Measurements from ENCODE around the gene IL13RA1. TPM values are rescaled to one million over a fixed set of nuclear protein-coding genes. Genes with fewer than 3 reads are reported as not detected.
"Not testable (repeated sequence)": the region's sequence is repeated elsewhere in the genome, so short reads cannot be mapped to it uniquely, and the experiment has no call there.

The IL13RA1 gene
- total and polyA plus RNA-seq, 5 donors from 2014 or later = 0.03 to 0.40 TPM; not detected in 3

GRCh38 chrX:118698516-118699170, 28.8 kb upstream of the IL13RA1 start:
- no peak for ATAC-seq (ENCODE audit: low read depth in 2 of 2)
- H3K36me3 Mint-ChIP-seq = no peaks in the 10 kb centered on the region

GRCh38 chrX:118702741-118703140, 24.7 kb upstream of the IL13RA1 start:
- peaks cover 0 to 6% (median 0%) of the 10 kb centered on the region in 4 donors for H3K4me1 Mint-ChIP-seq
- Histone ChIP-seq H3K27ac (ENCODE audit: insufficient read depth, low read length, poor library complexity, severe bottlenecking) (no peak overlapping the region), H3K4me1 (ENCODE audit: control insufficient read depth, insufficient read depth, low read length, poor library complexity, severe bottlenecking) (no peaks in the 10 kb centered on the region), H3K36me3 (ENCODE audit: control insufficient read depth, insufficient read depth, low read length) (no peaks in the 10 kb centered on the region), H3K9me3 (ENCODE audit: control insufficient read depth in 2 of 2, low read length in 2 of 2) (no peaks in the 10 kb centered on the region), H3K4me3 (ENCODE audit: low read depth, low read length) (no peak overlapping the region), H3K27me3 (ENCODE audit: control insufficient read depth, insufficient read depth, low read length) (no peaks in the 10 kb centered on the region)
- H3K9me3 Mint-ChIP-seq = no peaks in the 10 kb centered on the region
- H3K27ac Mint-ChIP-seq = no peak overlapping the region
- no peaks in the 10 kb centered on the region for H3K27me3 Mint-ChIP-seq
- ATAC-seq (ENCODE audit: low read depth in 2 of 2) = no peak
- H3K4me3 Mint-ChIP-seq = no peak overlapping the region
- no peaks in the 10 kb centered on the region for H3K36me3 Mint-ChIP-seq
- DNase-seq = no peak

More at GRCh38 chrX:118698516-118699170, 28.8 kb upstream of the IL13RA1 start:
- Mint-ChIP-seq H3K4me1 (peaks cover 0 to 6% (median 0%) of the 10 kb centered on the region in 4 donors), H3K9me3 (no peaks in the 10 kb centered on the region), H3K27ac (peak overlapping the region in 1 of 3 donors; percentile 89), H3K4me3 (no peak overlapping the region), H3K27me3 (no peaks in the 10 kb centered on the region)
- Histone ChIP-seq H3K4me1 (ENCODE audit: control insufficient read depth, insufficient read depth, low read length, poor library complexity, severe bottlenecking) (no peaks in the 10 kb centered on the region), H3K27ac (ENCODE audit: insufficient read depth, low read length, poor library complexity, severe bottlenecking) (no peak overlapping the region), H3K36me3 (ENCODE audit: control insufficient read depth, insufficient read depth, low read length) (no peaks in the 10 kb centered on the region), H3K4me3 (ENCODE audit: low read depth, low read length) (no peak overlapping the region), H3K9me3 (ENCODE audit: control insufficient read depth in 2 of 2, low read length in 2 of 2) (no peaks in the 10 kb centered on the region), H3K27me3 (ENCODE audit: control insufficient read depth, insufficient read depth, low read length) (no peaks in the 10 kb centered on the region)
- DNase-seq = no peak

GRCh38 chrX:118706681-118707080, 20.7 kb upstream of the IL13RA1 start:
- H3K4me3 ChIP-seq (ENCODE audit: low read depth, low read length) = no peak overlapping the region
- H3K27ac ChIP-seq (ENCODE audit: insufficient read depth, low read length, poor library complexity, severe bottlenecking) = no peak overlapping the region
- no peaks in the 10 kb centered on the region for H3K36me3 Mint-ChIP-seq
- H3K36me3 ChIP-seq (ENCODE audit: control insufficient read depth, insufficient read depth, low read length) = no peaks in the 10 kb centered on the region
- ATAC-seq (ENCODE audit: low read depth in 2 of 2) (no peak), DNase-seq (no peak)
- no peaks in the 10 kb centered on the region for H3K9me3 Mint-ChIP-seq
- H3K4me1 ChIP-seq (ENCODE audit: control insufficient read depth, insufficient read depth, low read length, poor library complexity, severe bottlenecking) = no peaks in the 10 kb centered on the region
- no peaks in the 10 kb centered on the region for H3K9me3 ChIP-seq (ENCODE audit: control insufficient read depth in 2 of 2, low read length in 2 of 2)
- no peaks in the 10 kb centered on the region for H3K4me1 Mint-ChIP-seq
- peaks cover 6% of the 10 kb centered on the region for H3K27me3 Mint-ChIP-seq
- no peaks in the 10 kb centered on the region for H3K27me3 ChIP-seq (ENCODE audit: control insufficient read depth, insufficient read depth, low read length)
- no peak overlapping the region for H3K4me3 Mint-ChIP-seq
- H3K27ac Mint-ChIP-seq = no peak overlapping the region

- Mint-ChIP-seq H3K9me3 (peaks cover 0 to 1% (median 0%) of the 10 kb centered on the region in 7 donors), H3K27ac (no peak overlapping the region), H3K27me3 (peaks cover 18% of the 10 kb centered on the region), H3K4me3 (peak overlapping the region in 1 of 4 donors; percentile 47), H3K36me3 (no peaks in the 10 kb centered on the region), H3K4me1 (no peaks in the 10 kb centered on the region)
- Histone ChIP-seq H3K4me3 (ENCODE audit: low read depth, low read length) (no peak overlapping the region), H3K4me1 (ENCODE audit: control insufficient read depth, insufficient read depth, low read length, poor library complexity, severe bottlenecking) (no peaks in the 10 kb centered on the region), H3K27me3 (ENCODE audit: control insufficient read depth, insufficient read depth, low read length) (no peaks in the 10 kb centered on the region), H3K9me3 (ENCODE audit: control insufficient read depth in 2 of 2, low read length in 2 of 2) (no peaks in the 10 kb centered on the region), H3K27ac (ENCODE audit: insufficient read depth, low read length, poor library complexity, severe bottlenecking) (no peak overlapping the region), H3K36me3 (ENCODE audit: control insufficient read depth, insufficient read depth, low read length) (no peaks in the 10 kb centered on the region)
- DNase-seq (no peak), ATAC-seq (ENCODE audit: low read depth in 2 of 2) (no peak)
These were observed 12.9 kb upstream of the IL13RA1 start for GRCh38 chrX:118714521-118714920.

GRCh38 chrX:118715917-118716316, 11.5 kb upstream of the IL13RA1 start:
- not testable (repeated sequence) for H3K27ac ChIP-seq (ENCODE audit: insufficient read depth, low read length, poor library complexity, severe bottlenecking); ATAC-seq (ENCODE audit: low read depth in 2 of 2); H3K4me1 ChIP-seq (ENCODE audit: control insufficient read depth, insufficient read depth, low read length, poor library complexity, severe bottlenecking); H3K36me3 Mint-ChIP-seq; H3K9me3 Mint-ChIP-seq; H3K4me3 ChIP-seq (ENCODE audit: low read depth, low read length); H3K4me3 Mint-ChIP-seq; DNase-seq; H3K27me3 ChIP-seq (ENCODE audit: control insufficient read depth, insufficient read depth, low read length); H3K36me3 ChIP-seq (ENCODE audit: control insufficient read depth, insufficient read depth, low read length); H3K4me1 Mint-ChIP-seq; H3K9me3 ChIP-seq (ENCODE audit: control insufficient read depth in 2 of 2, low read length in 2 of 2); H3K27ac Mint-ChIP-seq
- peaks cover 17% of the 10 kb centered on the region for H3K27me3 Mint-ChIP-seq

GRCh38 chrX:118716833-118717232, 10.6 kb upstream of the IL13RA1 start:
- H3K27me3 Mint-ChIP-seq = peaks cover 12% of the 10 kb centered on the region
- H3K4me3 Mint-ChIP-seq; H3K27me3 ChIP-seq (ENCODE audit: control insufficient read depth, insufficient read depth, low read length); H3K4me1 ChIP-seq (ENCODE audit: control insufficient read depth, insufficient read depth, low read length, poor library complexity, severe bottlenecking); H3K27ac ChIP-seq (ENCODE audit: insufficient read depth, low read length, poor library complexity, severe bottlenecking); H3K9me3 ChIP-seq (ENCODE audit: control insufficient read depth in 2 of 2, low read length in 2 of 2); H3K27ac Mint-ChIP-seq; H3K4me1 Mint-ChIP-seq; H3K36me3 Mint-ChIP-seq; H3K36me3 ChIP-seq (ENCODE audit: control insufficient read depth, insufficient read depth, low read length); ATAC-seq (ENCODE audit: low read depth in 2 of 2); DNase-seq; H3K9me3 Mint-ChIP-seq; H3K4me3 ChIP-seq (ENCODE audit: low read depth, low read length): not testable (repeated sequence)

GRCh38 chrX:118717678-118718391, 9.6 kb upstream of the IL13RA1 start:
- Mint-ChIP-seq H3K4me1 (no peaks in the 10 kb centered on the region), H3K9me3 (peaks cover 0 to 3% (median 0%) of the 10 kb centered on the region in 7 donors), H3K36me3 (no peaks in the 10 kb centered on the region), H3K27ac (no peak overlapping the region), H3K4me3 (no peak overlapping the region), H3K27me3 (peaks cover 12% of the 10 kb centered on the region)
- no peaks in the 10 kb centered on the region for H3K4me1 ChIP-seq (ENCODE audit: control insufficient read depth, insufficient read depth, low read length, poor library complexity, severe bottlenecking)
- H3K9me3 ChIP-seq (ENCODE audit: control insufficient read depth in 2 of 2, low read length in 2 of 2) = no peaks in the 10 kb centered on the region
- no peak for ATAC-seq (ENCODE audit: low read depth in 2 of 2)
- no peak overlapping the region for H3K4me3 ChIP-seq (ENCODE audit: low read depth, low read length)
- no peaks in the 10 kb centered on the region for H3K27me3 ChIP-seq (ENCODE audit: control insufficient read depth, insufficient read depth, low read length)
- no peaks in the 10 kb centered on the region for H3K36me3 ChIP-seq (ENCODE audit: control insufficient read depth, insufficient read depth, low read length)
- H3K27ac ChIP-seq (ENCODE audit: insufficient read depth, low read length, poor library complexity, severe bottlenecking) = no peak overlapping the region
- DNase-seq = no peak

GRCh38 chrX:118718737-118719136, 8.7 kb upstream of the IL13RA1 start:
- no peak overlapping the region for H3K27ac Mint-ChIP-seq

More at GRCh38 chrX:118718737-118719136, 8.7 kb upstream of the IL13RA1 start:
- Mint-ChIP-seq H3K4me3 (no peak overlapping the region), H3K4me1 (no peaks in the 10 kb centered on the region), H3K9me3 (peaks cover 0 to 4% (median 0%) of the 10 kb centered on the region in 7 donors), H3K36me3 (no peaks in the 10 kb centered on the region), H3K27me3 (peaks cover 6% of the 10 kb centered on the region)
- DNase-seq (no peak), ATAC-seq (ENCODE audit: low read depth in 2 of 2) (no peak)
- Histone ChIP-seq H3K36me3 (ENCODE audit: control insufficient read depth, insufficient read depth, low read length) (no peaks in the 10 kb centered on the region), H3K4me3 (ENCODE audit: low read depth, low read length) (no peak overlapping the region), H3K4me1 (ENCODE audit: control insufficient read depth, insufficient read depth, low read length, poor library complexity, severe bottlenecking) (no peaks in the 10 kb centered on the region), H3K9me3 (ENCODE audit: control insufficient read depth in 2 of 2, low read length in 2 of 2) (no peaks in the 10 kb centered on the region), H3K27me3 (ENCODE audit: control insufficient read depth, insufficient read depth, low read length) (no peaks in the 10 kb centered on the region), H3K27ac (ENCODE audit: insufficient read depth, low read length, poor library complexity, severe bottlenecking) (no peak overlapping the region)

All from CD4-positive, CD25-positive, alpha-beta regulatory T cell (primary cell).